Activated CD4-positive, alpha-beta T cell treated with anti-CD3 and anti-CD28 coated beads, Interleukin-2, amount 50 U/mL, for 1 hour (primary cell): Measurements from ENCODE around the gene UACA.
"Not testable (repeated sequence)": the region's sequence is repeated elsewhere in the genome, so short reads cannot be mapped to it uniquely, and the experiment has no call there.

Experiments
- DNase-seq: peaks from one replicate; pipeline ENCODE4 v3.0.0-alpha.2; 2020

Gene UACA

GRCh38 chr15:70763120-70763949 is at the start of gene UACA:
Gene UACA, minus strand, starts transcription at chr15:70763558. Its CDS starts 151 bp downstream, at chr15:70763407.
- DNase-seq, result peak; percentile 63

- DNase-seq, result no peak
Observed at GRCh38 chr15:70812827-70813364, 49.5 kb upstream of the UACA start.

DNA sequence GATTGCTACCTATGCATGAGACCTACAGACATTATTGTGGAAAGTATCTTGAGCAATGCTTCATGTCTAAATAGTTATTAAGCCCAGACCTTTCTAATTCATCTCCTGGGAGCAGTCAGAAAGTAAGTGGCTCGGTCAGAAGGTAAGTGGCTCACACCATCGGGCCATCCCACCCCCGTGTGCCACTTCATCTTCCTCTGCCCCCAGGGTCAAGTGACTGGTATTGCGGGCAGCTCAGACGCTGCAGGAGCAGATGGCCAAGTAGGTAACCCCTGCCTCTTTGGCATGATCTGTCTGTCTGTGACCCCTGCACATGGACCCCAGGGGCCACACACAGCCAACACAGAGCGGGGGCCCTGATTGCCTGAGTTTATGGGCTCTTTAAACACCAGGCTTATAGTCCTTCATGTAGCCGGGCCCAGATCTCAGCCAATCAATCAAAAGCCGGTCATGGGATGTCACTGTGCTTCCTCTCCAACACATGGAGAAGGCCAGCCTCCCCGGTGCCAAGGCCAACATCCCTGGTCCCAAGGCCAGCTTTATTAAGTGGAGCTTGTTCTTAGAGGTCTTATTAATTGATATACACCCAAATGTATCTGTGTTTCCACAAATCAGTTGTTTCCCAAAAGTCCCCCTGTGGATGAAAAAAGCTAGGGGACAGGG is 47.7 kb upstream of the UACA start:
- DNase-seq, result no peak

- no peak for DNase-seq
Observed at GRCh38 chr15:70806992-70807712, 43.8 kb upstream of the UACA start.

- DNase-seq, result not testable (repeated sequence)
Observed at GRCh38 chr15:70804388-70804787, 41.0 kb upstream of the UACA start.

DNA sequence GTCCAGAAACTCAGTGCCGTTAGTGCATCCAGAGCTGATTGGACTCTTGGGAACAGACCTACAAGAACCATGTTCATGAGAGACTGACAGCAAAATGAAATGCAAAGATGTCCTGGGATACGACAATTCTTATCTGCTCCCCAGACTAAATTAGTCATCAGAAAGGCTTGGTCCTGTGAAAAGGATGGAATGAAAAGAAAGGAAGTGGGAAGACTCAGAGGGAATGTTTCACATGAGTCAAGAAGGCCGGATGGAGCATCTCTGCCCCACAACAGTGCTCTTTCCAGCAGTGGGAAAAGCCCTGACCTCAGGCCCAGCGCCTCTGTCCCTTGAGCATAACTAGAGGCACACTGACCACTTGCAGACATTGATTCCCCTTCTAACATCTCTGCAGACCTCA is 39.3 kb upstream of the UACA start:
- no peak for DNase-seq

- no peak for DNase-seq
Observed at GRCh38 chr15:70801109-70801508, 37.8 kb upstream of the UACA start.

- no peak for DNase-seq
Observed at GRCh38 chr15:70799667-70800450, 36.5 kb upstream of the UACA start.

GRCh38 chr15:70797464-70797863 is 34.1 kb upstream of the UACA start:
- no peak for DNase-seq

- DNase-seq, result no peak
Observed at GRCh38 chr15:70796516-70797310, 33.4 kb upstream of the UACA start.

GRCh38 chr15:70795311-70795665 is 31.9 kb upstream of the UACA start:
- DNase-seq, result no peak

GRCh38 chr15:70794596-70795310 is 31.4 kb upstream of the UACA start:
- DNase-seq, result no peak

- no peak for DNase-seq
Observed at GRCh38 chr15:70793694-70794093, 30.3 kb upstream of the UACA start.

- DNase-seq, result no peak
Observed at GRCh38 chr15:70792171-70792573, 28.8 kb upstream of the UACA start.

- DNase-seq, result no peak
Observed at GRCh38 chr15:70791259-70791658, 27.9 kb upstream of the UACA start.

- no peak for DNase-seq
Observed at GRCh38 chr15:70789213-70789612, 25.9 kb upstream of the UACA start.

- DNase-seq, result no peak
Observed at GRCh38 chr15:70788114-70789049, 25.0 kb upstream of the UACA start.

- DNase-seq, result no peak
Observed at GRCh38 chr15:70786996-70787395, 23.6 kb upstream of the UACA start.

DNA sequence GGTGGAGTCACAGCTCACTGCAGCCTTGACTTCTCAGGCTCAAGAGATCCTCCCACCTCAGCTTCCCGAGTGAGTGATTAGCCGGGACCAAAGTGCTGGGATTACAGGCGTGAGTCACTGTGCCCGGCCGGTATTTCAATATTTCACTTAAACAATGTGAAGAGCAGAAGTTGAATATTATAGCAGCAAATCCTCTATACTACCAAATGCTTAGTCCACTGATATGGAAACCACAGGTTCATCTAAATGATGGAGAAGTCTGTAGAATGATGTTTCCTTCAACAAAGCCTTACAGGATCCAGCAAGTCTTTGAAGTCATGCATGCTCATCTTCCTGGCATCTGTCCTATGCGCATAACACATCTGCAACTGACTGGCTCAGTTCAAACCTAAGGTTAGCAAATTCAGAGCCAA is 20.3 kb upstream of the UACA start:
- DNase-seq, result no peak

- DNase-seq, result no peak
Observed at GRCh38 chr15:70783041-70783440, 19.7 kb upstream of the UACA start.
